ENCODE data around the gene CFAP58. TPM values are rescaled to one million over a fixed set of nuclear protein-coding genes. Genes with fewer than 3 reads are reported as not detected.

The CFAP58 gene
- total and polyA plus RNA-seq, 2 of the 13 experiments (the other 11 are each of a cell fraction or from before 2014, with no cell fraction given): 0.03 TPM; not detected in 1

GRCh38 chr10:104349623-104350126 is 4.0 kb upstream of the CFAP58 start (continued):
- TF ChIP-seq ZNF33A (CRISPR knock-in tag; IDR thresholded peaks at IDR 0.05; ENCODE audit: borderline replicate concordance): no peak
- TF ChIP-seq JUN (CRISPR knock-in tag; IDR thresholded peaks at IDR 0.05): 0 out of 2 replicates have a peak, but pooled peaks have one; percentile 22
- no peak for TF ChIP-seq GMEB2 (CRISPR knock-in tag; IDR thresholded peaks at IDR 0.05; ENCODE audit: low read depth)
- 0 out of 2 replicates have a peak, but pooled peaks have one; percentile 62 for TF ChIP-seq ZSCAN9 (CRISPR knock-in tag; IDR thresholded peaks at IDR 0.05; ENCODE audit: borderline replicate concordance)
- TF ChIP-seq, protein P1, sequence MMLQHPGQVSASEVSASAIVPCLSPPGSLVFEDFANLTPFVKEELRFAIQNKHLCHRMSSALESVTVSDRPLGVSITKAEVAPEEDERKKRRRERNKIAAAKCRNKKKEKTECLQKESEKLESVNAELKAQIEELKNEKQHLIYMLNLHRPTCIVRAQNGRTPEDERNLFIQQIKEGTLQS (CRISPR knock-in tag; IDR thresholded peaks at IDR 0.05): peak; percentile 90
- TF ChIP-seq, protein P2, sequence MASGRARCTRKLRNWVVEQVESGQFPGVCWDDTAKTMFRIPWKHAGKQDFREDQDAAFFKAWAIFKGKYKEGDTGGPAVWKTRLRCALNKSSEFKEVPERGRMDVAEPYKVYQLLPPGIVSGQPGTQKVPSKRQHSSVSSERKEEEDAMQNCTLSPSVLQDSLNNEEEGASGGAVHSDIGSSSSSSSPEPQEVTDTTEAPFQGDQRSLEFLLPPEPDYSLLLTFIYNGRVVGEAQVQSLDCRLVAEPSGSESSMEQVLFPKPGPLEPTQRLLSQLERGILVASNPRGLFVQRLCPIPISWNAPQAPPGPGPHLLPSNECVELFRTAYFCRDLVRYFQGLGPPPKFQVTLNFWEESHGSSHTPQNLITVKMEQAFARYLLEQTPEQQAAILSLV (CRISPR knock-in tag; IDR thresholded peaks at IDR 0.05; ENCODE audit: borderline replicate concordance): no peak
- 0 out of 2 replicates have a peak, but pooled peaks have one; percentile 33 for TF ChIP-seq ZNF792 (CRISPR knock-in tag; IDR thresholded peaks at IDR 0.05)
- no peak for TF ChIP-seq NCOR1 (IDR thresholded peaks at IDR 0.05; ENCODE audit: borderline replicate concordance, low read length)
- no peak for TF ChIP-seq STAT5B (CRISPR knock-in tag; IDR thresholded peaks at IDR 0.05)
- 0 out of 2 replicates have a peak, but pooled peaks have one; percentile 41 for TF ChIP-seq SMAD9 (CRISPR knock-in tag; IDR thresholded peaks at IDR 0.05)
- TF ChIP-seq ZKSCAN5 (CRISPR knock-in tag; IDR thresholded peaks at IDR 0.05): peak; percentile 97
- TF ChIP-seq ZBTB2 (CRISPR knock-in tag; IDR thresholded peaks at IDR 0.05; ENCODE audit: low read depth): no peak
- TF ChIP-seq, protein P3, sequence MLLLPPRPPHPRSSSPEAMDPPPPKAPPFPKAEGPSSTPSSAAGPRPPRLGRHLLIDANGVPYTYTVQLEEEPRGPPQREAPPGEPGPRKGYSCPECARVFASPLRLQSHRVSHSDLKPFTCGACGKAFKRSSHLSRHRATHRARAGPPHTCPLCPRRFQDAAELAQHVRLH (CRISPR knock-in tag; IDR thresholded peaks at IDR 0.05; ENCODE audit: borderline replicate concordance, low read depth): 0 out of 2 replicates have a peak, but pooled peaks have one; percentile 6
- no peak for TF ChIP-seq NFIB (CRISPR knock-in tag; IDR thresholded peaks at IDR 0.05; ENCODE audit: borderline replicate concordance)
- no peak for TF ChIP-seq ZNF569 (CRISPR knock-in tag; IDR thresholded peaks at IDR 0.05; ENCODE audit: borderline replicate concordance)
- no peak for TF ChIP-seq ZSCAN30 (CRISPR knock-in tag; IDR thresholded peaks at IDR 0.05)
- TF ChIP-seq SAFB2 (CRISPR knock-in tag; IDR thresholded peaks at IDR 0.05; ENCODE audit: borderline replicate concordance, low read depth): no peak
- no peak for TF ChIP-seq SALL1 (CRISPR knock-in tag; IDR thresholded peaks at IDR 0.05)
- TF ChIP-seq SSRP1 (CRISPR knock-in tag; IDR thresholded peaks at IDR 0.05): no peak
- TF ChIP-seq ZNF841 (CRISPR knock-in tag; IDR thresholded peaks at IDR 0.05; ENCODE audit: borderline replicate concordance): no peak
- no peak for TF ChIP-seq ADNP (CRISPR knock-in tag; IDR thresholded peaks at IDR 0.05)
- TF ChIP-seq ZNF749 (CRISPR knock-in tag; IDR thresholded peaks at IDR 0.05; ENCODE audit: borderline replicate concordance): no peak
- TF ChIP-seq HDAC2 (CRISPR knock-in tag; IDR thresholded peaks at IDR 0.05): no peak; the same call in 1 of the 2 replicates
- peak; percentile 67; the same call in 1 of the 2 replicates for TF ChIP-seq THAP11 (CRISPR knock-in tag; IDR thresholded peaks at IDR 0.05)
- no peak for TF ChIP-seq ZNF124 (CRISPR knock-in tag; IDR thresholded peaks at IDR 0.05)
- no peak for TF ChIP-seq ZNF44 (CRISPR knock-in tag; IDR thresholded peaks at IDR 0.05)
- TF ChIP-seq REPIN1 (CRISPR knock-in tag; IDR thresholded peaks at IDR 0.05; ENCODE audit: borderline replicate concordance, low read depth): 0 out of 2 replicates have a peak, but pooled peaks have one; percentile 20
- TF ChIP-seq SIX1 (CRISPR knock-in tag; IDR thresholded peaks at IDR 0.05; ENCODE audit: borderline replicate concordance): no peak
